ENCODE results near the gene PEF1. TPM values are rescaled to one million over a fixed set of nuclear protein-coding genes. Genes with fewer than 3 reads are reported as not detected.
A peak's percentile ranks its signal among the peaks of the same experiment; 100 is the strongest.

Gene PEF1
- total and polyA plus RNA-seq, 7 donors, result 52.9 to 87.4 (median 66.4) TPM

DNA sequence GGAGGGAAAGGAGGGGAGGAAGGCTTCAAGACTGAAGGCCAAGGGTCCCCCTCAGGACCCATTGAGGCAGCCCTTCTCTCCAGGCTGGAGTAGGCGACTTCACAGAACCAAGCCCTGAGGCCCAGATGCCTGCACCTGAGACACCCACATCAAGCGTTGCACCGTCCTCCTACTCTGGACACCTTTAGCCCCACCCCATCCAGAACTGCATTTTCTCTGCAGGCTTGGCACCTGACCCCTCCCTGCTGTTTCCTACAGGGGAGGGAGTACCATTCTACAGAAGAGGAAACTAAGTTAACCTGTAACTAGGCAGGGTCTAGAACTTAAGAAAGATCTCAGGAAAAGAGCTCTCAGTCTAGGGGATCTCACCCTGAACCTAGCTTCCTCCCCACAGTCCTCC is 12.0 kb downstream of the PEF1 start:
- intact Hi-C loops (cut with DNase I), result no loop called here
- Histone ChIP-seq H3K4me1 (peaks cover 0 to 37% (median 14%) of the 10 kb centered on the region in 4 donors), H3K27me3 (no peaks in the 10 kb centered on the region), H3K9me3 (no peaks in the 10 kb centered on the region), H3K27ac (no peak overlapping the region), H3K4me3 (no peak overlapping the region), H3K36me3 (peaks cover 0 to 73% (median 42%) of the 10 kb centered on the region in 4 donors)
- 33 to 83% methylated on average over 3 of the region's 3 CpGs for WGBS, 2 donors
- TF ChIP-seq EP300 (IDR thresholded peaks at IDR 0.05), result no peak
- TF ChIP-seq, protein P1, sequence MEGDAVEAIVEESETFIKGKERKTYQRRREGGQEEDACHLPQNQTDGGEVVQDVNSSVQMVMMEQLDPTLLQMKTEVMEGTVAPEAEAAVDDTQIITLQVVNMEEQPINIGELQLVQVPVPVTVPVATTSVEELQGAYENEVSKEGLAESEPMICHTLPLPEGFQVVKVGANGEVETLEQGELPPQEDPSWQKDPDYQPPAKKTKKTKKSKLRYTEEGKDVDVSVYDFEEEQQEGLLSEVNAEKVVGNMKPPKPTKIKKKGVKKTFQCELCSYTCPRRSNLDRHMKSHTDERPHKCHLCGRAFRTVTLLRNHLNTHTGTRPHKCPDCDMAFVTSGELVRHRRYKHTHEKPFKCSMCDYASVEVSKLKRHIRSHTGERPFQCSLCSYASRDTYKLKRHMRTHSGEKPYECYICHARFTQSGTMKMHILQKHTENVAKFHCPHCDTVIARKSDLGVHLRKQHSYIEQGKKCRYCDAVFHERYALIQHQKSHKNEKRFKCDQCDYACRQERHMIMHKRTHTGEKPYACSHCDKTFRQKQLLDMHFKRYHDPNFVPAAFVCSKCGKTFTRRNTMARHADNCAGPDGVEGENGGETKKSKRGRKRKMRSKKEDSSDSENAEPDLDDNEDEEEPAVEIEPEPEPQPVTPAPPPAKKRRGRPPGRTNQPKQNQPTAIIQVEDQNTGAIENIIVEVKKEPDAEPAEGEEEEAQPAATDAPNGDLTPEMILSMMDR (IDR thresholded peaks at IDR 0.05), result no peak
- TF ChIP-seq POLR2A (IDR thresholded peaks at IDR 0.05), result no peak
- TF ChIP-seq POLR2AphosphoS5 (IDR thresholded peaks at IDR 0.05), result no peak
- no peak for DNase-seq

DNA sequence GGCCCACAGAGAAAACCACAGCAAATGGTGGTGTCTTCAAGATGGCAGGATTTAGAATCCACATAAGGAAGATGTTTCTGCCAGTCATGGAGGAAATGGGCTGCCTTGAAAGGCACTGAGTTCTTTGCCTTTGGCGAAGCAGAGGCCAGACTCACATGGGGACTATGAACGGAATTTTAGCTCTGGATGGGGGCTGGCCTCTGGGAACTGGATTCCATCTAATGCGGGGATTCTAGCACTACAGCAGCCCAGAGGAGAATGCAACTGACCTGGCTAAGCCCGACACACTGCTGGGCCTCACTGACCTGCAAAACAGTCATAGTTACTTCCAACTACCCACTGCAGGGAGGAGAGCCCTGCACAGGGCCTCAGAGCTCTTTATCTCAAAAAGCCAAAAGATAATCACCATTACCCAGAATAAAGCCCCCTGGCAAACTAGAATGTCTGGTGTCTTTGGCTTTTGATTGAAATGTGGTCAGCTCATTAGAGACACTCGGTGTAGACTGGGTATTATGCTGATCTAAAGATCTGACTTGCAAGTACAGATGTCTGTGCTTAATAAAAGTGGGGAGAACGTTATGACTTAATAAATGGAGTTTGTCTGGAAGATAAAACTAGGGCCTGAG is 15.6 kb downstream of the PEF1 start:
- H3K4me3 ChIP-seq, result no peak overlapping the region
- H3K36me3 ChIP-seq, result peaks cover 0 to 59% (median 42%) of the 10 kb centered on the region in 4 donors
- H3K9me3 ChIP-seq, result no peaks in the 10 kb centered on the region
- intact Hi-C loops (cut with DNase I), result no loop called here
- no peak for DNase-seq
- peaks cover 0 to 41% (median 27%) of the 10 kb centered on the region in 4 donors for H3K4me1 ChIP-seq
- 94% methylated on average over 6 of the region's 6 CpGs for WGBS, 2 donors
- no peak for TF ChIP-seq EP300 (IDR thresholded peaks at IDR 0.05)
- TF ChIP-seq POLR2A (IDR thresholded peaks at IDR 0.05), result no peak
- TF ChIP-seq, protein P1 (IDR thresholded peaks at IDR 0.05), result no peak
- TF ChIP-seq POLR2AphosphoS5 (IDR thresholded peaks at IDR 0.05), result no peak
- no peaks in the 10 kb centered on the region for H3K27me3 ChIP-seq
- H3K27ac ChIP-seq, result peak overlapping the region in 2 of 4 donors; percentile 74 to 77

DNA sequence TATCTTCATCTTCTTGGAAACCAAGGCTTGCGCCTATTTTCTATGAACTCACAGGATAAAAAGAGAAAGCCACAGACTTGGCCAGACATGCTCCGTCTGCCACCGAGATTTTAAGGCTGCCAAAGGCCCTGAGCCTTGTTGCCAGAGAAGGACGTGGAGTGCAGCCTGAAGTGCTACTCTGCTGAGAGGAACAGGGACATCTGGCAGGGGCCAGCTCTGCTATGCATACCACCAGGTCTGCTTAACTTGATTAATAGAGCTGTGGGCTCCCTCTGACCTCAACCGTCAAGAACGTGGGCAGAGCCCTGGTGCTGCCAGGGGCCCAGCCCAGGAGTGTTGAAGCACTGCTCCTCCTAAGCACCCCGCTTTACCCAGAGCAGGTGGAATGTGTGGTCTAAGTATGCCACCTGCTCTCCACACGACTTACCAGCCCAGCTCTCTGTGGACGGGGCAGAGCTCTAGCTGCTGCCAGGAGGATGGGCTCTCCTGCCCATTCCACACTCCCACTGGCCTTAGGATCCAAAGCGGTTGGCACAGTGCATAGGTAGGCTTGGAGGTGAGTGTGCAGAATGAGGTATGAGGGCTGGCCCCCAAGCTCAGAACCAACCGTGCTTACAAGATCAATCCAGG is 16.6 kb downstream of the PEF1 start:
- H3K4me3 ChIP-seq, result no peak overlapping the region
- TF ChIP-seq EP300 (IDR thresholded peaks at IDR 0.05), result no peak
- peak in 1 of 4 donors; percentile 7 for TF ChIP-seq POLR2AphosphoS5 (IDR thresholded peaks at IDR 0.05)
- TF ChIP-seq, protein P1 (IDR thresholded peaks at IDR 0.05), result no peak
- no peak for TF ChIP-seq POLR2A (IDR thresholded peaks at IDR 0.05)
- no peaks in the 10 kb centered on the region for H3K27me3 ChIP-seq
- peaks cover 0 to 41% (median 27%) of the 10 kb centered on the region in 4 donors for H3K4me1 ChIP-seq
- intact Hi-C loops (cut with DNase I), result no loop called here
- H3K27ac ChIP-seq, result peak overlapping the region; percentile 46 to 77 (median 69)
- peaks cover 0 to 54% (median 41%) of the 10 kb centered on the region in 4 donors for H3K36me3 ChIP-seq
- DNase-seq, result no peak
- H3K9me3 ChIP-seq, result no peaks in the 10 kb centered on the region
- 77 to 91% methylated on average over 11 of the region's 11 CpGs for WGBS, 2 donors

DNA sequence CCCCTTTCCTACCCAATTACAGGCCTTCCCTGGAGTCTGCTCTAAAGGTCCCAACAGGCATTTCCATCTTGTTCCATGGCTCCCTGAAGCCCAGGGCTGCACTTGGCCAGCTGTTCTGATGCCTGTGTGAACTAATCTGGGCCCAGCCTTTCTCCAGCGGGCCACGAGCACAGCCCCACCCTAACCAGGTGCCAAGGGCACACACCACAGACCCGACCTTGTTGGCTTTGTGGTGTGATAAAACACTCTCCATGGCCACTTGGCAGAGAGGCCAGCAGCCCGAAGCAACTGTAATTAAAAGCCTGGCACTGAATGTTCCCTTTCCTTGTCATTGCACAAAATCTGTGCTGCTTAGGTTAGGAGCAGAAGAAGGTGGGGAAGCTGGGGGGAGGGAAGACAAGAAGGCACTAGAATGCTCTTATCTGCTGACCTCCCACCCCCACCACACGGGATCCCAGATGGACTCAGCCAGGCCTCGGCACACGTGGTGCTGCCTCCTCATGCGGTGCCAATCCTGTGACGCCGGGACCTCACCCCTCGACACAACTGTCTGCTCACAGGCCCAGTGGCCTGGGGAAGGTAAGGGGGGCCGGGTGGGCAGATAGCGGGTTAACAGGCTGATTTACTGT is 17.3 kb downstream of the PEF1 start:
- no peak for DNase-seq
- intact Hi-C loops (cut with DNase I), result no loop called here
- peak overlapping the region; percentile 46 to 77 (median 69) for H3K27ac ChIP-seq
- TF ChIP-seq POLR2AphosphoS5 (IDR thresholded peaks at IDR 0.05), result peak in 1 of 4 donors; percentile 29
- no peak for TF ChIP-seq POLR2A (IDR thresholded peaks at IDR 0.05)
- peak in 1 of 4 donors; percentile 51 for TF ChIP-seq EP300 (IDR thresholded peaks at IDR 0.05)
- TF ChIP-seq, protein P1 (IDR thresholded peaks at IDR 0.05), result no peak
- no peaks in the 10 kb centered on the region for H3K27me3 ChIP-seq
- H3K4me1 ChIP-seq, result peaks cover 0 to 41% (median 27%) of the 10 kb centered on the region in 4 donors
- peaks cover 0 to 48% (median 35%) of the 10 kb centered on the region in 4 donors for H3K36me3 ChIP-seq
- no peak overlapping the region for H3K4me3 ChIP-seq
- WGBS, 2 donors, result 24 to 76% methylated on average over 13 of the region's 13 CpGs
- H3K9me3 ChIP-seq, result no peaks in the 10 kb centered on the region
